HG02678 (cell line): ENCODE results near the gene ZNF860.
"Not testable (repeated sequence)": the region's sequence is repeated elsewhere in the genome, so short reads cannot be mapped to it uniquely, and the experiment has no call there.

Experiments used
- ATAC-seq: cut with Tn5 transposase; IDR thresholded peaks from one replicate; pipeline ENCODE4 v1.9.1; 2021; ENCODE audit warnings: mild to moderate bottlenecking, moderate library complexity; ENCODE audit not compliant: unreplicated experiment

ZNF860 gene

GRCh38 chr3:31995026-31995425 is 13.5 kb downstream of the ZNF860 start:
- not testable (repeated sequence) for ATAC-seq

- no peak for ATAC-seq
Measured at GRCh38 chr3:31996195-31996594, 14.6 kb downstream of the ZNF860 start.

DNA sequence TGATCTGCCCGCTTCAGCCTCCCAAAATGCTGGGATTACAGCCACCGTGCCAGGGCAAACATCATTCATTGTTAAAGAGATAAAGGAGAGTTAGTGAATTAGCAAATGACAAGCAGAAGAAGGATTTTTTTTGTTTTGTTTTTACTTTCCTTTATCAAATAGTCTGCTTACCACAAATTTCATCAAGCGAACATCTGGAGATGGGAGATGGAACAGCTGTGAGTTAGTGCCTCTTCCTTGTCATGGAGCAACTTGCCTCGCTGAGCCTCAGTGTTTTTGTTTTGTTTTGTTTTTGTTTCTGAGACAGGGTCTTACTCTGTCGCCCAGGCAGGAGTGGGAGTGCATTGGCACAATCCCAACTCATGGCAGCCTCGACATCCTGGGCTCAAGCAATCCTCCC is 15.9 kb downstream of the ZNF860 start:
- no peak for ATAC-seq

DNA sequence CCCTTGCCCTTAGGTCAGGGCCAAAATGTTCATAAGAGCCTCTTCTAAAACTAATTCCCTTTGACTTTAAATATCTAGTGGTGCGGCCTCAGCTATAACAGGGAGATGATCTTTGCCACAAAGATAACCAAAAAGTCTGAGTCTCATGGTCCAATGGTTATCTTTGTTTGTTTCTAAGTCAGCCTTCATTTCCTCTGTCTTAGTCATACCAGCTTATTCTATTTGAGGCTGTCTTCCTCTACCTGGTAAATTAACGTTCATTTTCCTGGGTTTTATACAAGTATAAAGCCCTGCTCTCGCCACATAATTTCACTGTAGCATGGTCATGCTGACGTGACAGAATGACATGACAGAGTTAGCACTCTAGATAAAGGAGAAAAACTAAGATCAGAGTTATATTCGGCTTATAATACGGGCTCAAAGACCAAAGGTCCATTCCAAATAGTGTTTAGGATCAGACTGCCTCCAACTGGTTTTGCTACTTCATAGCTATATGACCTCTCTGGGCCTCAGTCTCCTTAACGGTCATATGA is 18.4 kb downstream of the ZNF860 start:
- no peak for ATAC-seq

DNA sequence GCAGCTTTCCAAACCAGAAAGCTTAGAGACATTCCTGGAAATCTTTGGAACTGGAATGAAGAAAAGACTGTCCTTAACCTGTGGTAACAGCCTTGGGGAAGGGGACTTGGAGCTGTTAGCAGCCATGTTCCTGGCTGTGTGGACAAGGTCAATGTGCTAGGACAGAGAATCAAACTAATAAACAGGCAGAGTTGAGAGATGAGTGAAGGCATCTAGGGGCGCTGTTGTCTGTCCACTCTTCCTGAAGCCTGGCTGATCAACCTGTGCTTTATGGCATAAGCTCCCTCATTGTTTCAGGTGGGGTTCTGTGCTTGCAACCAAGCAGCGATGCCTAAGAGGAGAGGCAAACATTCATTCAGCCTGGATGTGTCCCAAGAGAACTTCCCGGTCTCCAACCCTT is 19.3 kb downstream of the ZNF860 start:
- no peak for ATAC-seq

DNA sequence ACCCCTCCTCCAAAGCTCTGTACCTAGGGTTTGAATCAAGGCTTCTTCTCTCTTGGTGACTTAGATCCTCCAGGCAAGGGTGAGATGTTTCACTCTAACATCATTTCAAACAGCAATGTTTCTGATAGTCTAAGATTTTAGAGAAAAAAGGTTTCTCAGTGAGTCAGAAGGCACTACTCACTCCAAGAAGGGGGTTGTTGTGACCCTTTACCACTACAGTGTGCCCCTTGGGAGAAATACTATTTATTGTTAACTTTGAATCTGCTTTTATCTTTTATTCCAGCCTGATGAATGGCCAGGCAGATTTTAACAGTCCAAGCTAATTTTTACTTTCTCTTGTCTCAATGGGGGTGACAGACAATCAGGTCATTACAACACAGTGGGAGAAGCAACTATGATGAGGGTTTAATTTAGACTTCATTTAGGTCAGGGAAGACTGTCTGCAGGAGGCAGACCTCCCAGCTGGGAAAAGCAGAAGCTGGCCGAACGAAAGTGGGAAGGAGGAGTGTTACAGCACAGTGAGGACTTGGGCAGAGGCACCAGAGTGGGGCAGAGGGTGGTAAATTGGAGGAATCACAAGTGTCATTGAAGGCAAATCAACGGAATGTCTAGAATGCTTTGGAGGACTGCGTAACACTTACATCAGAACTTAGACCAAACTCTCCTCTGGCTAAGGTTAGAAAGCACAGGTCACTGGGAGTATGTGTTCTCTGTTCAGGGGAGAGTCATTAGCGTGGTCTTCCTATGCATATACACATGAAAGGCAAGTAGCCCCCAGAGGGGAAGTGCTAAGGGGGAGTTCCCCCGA is 21.2 kb downstream of the ZNF860 start:
- no peak for ATAC-seq

- no peak for ATAC-seq
Measured at GRCh38 chr3:32003380-32003779, 21.8 kb downstream of the ZNF860 start.

GRCh38 chr3:32004113-32004765 is 22.7 kb downstream of the ZNF860 start:
- no peak for ATAC-seq

DNA sequence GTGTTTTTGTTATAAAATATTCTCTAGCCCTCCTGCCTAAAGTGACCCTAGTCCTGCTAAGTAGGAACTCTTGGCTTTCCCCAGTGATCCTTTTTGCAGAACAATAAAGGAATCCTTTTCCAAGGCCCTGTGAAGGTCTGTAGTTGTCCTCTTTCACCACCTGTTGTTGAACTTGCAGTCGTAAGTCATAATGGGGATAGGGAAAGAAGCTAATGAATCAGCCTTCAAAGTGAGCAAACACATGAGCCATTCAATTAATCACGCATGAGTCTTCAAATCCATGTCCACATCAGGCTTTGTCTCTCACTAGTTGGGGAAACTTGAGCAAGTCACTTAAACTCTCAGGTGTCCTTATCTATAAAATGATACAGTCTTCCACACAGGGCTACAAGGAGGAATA is 27.6 kb downstream of the ZNF860 start:
- ATAC-seq: no peak

DNA sequence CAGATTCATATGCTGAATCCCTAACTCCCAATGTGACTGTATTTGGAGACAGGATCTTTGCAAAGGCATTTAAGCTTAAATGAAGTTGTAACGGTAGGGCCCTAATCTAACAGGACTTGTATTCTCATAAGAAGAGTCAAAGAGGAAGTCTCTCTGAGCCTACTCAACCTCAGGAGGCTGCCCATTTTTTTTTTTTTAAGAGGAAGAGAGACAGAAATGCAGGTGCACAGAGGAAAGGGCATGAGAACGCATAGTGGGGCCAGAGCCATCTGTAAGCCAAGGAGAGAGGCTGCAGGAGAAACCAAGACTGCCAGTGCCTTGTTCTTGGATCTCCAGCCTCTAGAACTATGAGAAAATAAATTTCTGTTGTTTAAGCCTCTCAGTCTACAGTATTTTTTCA is 28.4 kb downstream of the ZNF860 start:
- peak; percentile 50 for ATAC-seq

DNA sequence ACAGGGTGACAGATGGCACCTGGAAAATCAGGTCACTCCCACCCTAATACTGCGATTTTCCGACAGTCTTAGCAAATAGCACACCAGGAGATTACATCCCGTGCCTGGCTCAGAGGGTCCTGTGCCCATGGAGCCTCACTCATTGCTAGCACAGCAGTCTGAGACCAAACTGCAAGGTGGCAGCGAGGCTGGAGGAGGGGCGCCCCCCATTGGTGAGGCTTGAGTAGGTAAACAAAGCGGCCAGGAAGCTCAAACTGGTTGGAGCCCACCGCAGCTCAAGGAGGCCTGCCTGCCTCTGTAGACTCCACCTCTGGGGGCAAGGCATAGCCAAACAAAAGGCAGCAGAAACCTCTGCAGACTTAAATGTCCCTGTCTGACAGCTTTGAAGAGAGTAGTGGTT is 29.1 kb downstream of the ZNF860 start:
- ATAC-seq: not testable (repeated sequence)

- not testable (repeated sequence) for ATAC-seq
Measured at GRCh38 chr3:32015638-32016037, 34.1 kb downstream of the ZNF860 start.

DNA sequence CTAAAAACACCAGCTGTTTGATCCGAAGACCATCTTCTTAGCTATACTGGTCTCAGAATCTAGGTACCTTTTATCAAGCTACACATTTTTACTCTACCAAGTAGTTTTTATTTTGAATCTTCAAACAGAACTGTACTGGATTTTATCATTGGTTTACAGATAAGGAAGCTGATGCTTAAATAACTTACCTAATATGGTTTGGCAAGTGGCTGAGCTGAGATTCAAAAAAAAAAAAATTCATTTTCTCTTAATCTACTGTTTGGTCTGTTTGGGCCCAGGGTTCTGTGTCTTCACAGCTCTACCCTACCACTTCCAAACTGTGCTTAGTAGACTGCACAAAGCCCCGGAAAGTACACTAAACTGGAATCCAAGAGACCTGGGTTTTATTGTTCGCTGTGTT is 35.7 kb downstream of the ZNF860 start:
- no peak for ATAC-seq

- ATAC-seq: no peak
Measured at GRCh38 chr3:32018757-32019564, 37.4 kb downstream of the ZNF860 start.

DNA sequence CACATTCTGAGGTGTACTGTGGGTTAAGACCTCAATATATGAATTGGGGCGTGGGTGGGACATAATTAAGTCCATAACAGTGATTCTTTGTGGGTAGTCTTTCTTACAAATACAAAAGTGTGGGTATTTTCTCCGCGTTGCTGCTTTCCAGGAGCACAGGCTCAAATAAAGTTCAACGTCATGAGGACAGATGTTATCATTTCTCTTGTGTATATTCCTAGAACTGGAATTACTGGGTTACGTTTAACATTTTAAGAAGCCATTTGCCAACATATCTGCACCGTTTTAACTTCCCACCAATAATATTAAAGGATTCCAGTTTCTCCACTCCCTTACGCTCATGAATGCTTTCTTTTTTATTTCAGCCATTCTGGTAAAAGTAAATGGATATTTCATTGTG is 39.6 kb downstream of the ZNF860 start:
- no peak for ATAC-seq

- no peak for ATAC-seq
Measured at GRCh38 chr3:32021748-32022147, 40.2 kb downstream of the ZNF860 start.

GRCh38 chr3:32022947-32023346 is 41.4 kb downstream of the ZNF860 start:
- ATAC-seq: no peak

- no peak for ATAC-seq
Measured at GRCh38 chr3:32026593-32026992, 45.0 kb downstream of the ZNF860 start.

DNA sequence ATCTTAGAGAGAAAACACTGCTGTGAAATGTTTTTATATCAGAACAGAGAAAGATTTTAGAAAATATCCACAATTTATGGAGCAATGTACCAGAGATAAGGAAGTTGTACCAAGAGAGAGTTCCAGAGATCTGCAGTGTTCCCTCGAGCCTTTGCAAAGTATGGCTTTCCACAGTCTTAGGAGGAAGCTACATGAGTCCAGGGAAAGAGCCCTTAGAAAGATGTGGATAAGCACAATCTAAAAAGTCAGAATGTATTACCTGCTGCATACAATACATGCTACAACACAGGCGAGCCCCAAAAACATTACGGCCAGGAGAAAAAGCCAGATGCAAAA is 56.4 kb downstream of the ZNF860 start:
- no peak for ATAC-seq

- no peak for ATAC-seq
Measured at GRCh38 chr3:32041316-32041715, 59.8 kb downstream of the ZNF860 start.
